Measurements from ENCODE around the gene KCNT2. TPM values are rescaled to one million over a fixed set of nuclear protein-coding genes. Genes with fewer than 3 reads are reported as not detected.

The KCNT2 gene
- total and polyA plus RNA-seq, 2 of the 8 experiments (the other 6 are each of a cell fraction or from before 2014, with no cell fraction given), result 2.3 to 10.2 TPM

DNA sequence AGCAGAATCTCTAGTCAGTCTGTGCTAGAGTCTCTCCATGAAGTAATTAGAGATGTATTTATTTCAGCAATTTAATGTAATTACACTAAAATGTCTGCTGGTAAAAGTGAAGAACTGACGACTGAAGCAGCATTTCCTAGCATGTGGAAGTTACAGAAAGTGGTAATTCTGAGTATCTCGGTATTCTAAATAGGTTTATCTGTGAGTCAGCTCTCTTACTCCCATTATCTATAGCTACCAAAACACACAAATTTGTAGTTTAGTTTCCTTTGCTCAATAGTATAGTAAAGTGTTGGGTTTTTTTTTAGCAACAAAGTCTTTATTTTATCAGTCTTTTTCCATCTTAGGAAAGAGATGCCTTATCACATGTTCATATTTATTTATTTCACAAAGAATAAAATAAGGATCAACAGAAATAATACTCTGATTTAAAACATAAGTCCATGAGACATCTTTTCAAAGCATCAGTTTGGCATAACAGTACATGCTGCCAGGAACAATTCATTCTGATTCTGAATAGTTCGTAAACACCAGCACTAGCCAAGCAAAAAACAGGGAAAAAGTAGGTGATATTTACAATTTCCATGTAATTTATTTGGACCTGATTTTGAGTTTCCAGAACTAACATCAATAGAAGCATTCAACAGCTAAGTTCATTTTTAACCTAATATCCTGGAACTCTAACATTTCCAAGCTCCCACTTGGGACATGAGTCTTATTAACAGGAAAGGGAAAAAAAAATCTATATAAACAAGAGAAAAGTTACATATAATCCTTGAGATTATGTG is 76.3 kb downstream of the KCNT2 start (continued):
- TF ChIP-seq, protein P1, sequence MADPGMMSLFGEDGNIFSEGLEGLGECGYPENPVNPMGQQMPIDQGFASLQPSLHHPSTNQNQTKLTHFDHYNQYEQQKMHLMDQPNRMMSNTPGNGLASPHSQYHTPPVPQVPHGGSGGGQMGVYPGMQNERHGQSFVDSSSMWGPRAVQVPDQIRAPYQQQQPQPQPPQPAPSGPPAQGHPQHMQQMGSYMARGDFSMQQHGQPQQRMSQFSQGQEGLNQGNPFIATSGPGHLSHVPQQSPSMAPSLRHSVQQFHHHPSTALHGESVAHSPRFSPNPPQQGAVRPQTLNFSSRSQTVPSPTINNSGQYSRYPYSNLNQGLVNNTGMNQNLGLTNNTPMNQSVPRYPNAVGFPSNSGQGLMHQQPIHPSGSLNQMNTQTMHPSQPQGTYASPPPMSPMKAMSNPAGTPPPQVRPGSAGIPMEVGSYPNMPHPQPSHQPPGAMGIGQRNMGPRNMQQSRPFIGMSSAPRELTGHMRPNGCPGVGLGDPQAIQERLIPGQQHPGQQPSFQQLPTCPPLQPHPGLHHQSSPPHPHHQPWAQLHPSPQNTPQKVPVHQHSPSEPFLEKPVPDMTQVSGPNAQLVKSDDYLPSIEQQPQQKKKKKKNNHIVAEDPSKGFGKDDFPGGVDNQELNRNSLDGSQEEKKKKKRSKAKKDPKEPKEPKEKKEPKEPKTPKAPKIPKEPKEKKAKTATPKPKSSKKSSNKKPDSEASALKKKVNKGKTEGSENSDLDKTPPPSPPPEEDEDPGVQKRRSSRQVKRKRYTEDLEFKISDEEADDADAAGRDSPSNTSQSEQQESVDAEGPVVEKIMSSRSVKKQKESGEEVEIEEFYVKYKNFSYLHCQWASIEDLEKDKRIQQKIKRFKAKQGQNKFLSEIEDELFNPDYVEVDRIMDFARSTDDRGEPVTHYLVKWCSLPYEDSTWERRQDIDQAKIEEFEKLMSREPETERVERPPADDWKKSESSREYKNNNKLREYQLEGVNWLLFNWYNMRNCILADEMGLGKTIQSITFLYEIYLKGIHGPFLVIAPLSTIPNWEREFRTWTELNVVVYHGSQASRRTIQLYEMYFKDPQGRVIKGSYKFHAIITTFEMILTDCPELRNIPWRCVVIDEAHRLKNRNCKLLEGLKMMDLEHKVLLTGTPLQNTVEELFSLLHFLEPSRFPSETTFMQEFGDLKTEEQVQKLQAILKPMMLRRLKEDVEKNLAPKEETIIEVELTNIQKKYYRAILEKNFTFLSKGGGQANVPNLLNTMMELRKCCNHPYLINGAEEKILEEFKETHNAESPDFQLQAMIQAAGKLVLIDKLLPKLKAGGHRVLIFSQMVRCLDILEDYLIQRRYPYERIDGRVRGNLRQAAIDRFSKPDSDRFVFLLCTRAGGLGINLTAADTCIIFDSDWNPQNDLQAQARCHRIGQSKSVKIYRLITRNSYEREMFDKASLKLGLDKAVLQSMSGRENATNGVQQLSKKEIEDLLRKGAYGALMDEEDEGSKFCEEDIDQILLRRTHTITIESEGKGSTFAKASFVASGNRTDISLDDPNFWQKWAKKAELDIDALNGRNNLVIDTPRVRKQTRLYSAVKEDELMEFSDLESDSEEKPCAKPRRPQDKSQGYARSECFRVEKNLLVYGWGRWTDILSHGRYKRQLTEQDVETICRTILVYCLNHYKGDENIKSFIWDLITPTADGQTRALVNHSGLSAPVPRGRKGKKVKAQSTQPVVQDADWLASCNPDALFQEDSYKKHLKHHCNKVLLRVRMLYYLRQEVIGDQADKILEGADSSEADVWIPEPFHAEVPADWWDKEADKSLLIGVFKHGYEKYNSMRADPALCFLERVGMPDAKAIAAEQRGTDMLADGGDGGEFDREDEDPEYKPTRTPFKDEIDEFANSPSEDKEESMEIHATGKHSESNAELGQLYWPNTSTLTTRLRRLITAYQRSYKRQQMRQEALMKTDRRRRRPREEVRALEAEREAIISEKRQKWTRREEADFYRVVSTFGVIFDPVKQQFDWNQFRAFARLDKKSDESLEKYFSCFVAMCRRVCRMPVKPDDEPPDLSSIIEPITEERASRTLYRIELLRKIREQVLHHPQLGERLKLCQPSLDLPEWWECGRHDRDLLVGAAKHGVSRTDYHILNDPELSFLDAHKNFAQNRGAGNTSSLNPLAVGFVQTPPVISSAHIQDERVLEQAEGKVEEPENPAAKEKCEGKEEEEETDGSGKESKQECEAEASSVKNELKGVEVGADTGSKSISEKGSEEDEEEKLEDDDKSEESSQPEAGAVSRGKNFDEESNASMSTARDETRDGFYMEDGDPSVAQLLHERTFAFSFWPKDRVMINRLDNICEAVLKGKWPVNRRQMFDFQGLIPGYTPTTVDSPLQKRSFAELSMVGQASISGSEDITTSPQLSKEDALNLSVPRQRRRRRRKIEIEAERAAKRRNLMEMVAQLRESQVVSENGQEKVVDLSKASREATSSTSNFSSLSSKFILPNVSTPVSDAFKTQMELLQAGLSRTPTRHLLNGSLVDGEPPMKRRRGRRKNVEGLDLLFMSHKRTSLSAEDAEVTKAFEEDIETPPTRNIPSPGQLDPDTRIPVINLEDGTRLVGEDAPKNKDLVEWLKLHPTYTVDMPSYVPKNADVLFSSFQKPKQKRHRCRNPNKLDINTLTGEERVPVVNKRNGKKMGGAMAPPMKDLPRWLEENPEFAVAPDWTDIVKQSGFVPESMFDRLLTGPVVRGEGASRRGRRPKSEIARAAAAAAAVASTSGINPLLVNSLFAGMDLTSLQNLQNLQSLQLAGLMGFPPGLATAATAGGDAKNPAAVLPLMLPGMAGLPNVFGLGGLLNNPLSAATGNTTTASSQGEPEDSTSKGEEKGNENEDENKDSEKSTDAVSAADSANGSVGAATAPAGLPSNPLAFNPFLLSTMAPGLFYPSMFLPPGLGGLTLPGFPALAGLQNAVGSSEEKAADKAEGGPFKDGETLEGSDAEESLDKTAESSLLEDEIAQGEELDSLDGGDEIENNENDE (IDR thresholded peaks at IDR 0.05; ENCODE audit: insufficient replicate concordance, low read length), result no peak
- no peak for TF ChIP-seq RXRA (IDR thresholded peaks at IDR 0.05; ENCODE audit: insufficient read depth, low read depth, low read length)
- no peak for TF ChIP-seq SIX5 (IDR thresholded peaks at IDR 0.05; ENCODE audit: low read depth, low read length)
- no peak for TF ChIP-seq HDAC2 (IDR thresholded peaks at IDR 0.05; ENCODE audit: borderline replicate concordance in 1 of 2, low read depth in 2 of 2, low read length in 2 of 2)
- no peak for TF ChIP-seq RNF2 (IDR thresholded peaks at IDR 0.05; ENCODE audit: borderline replicate concordance, low read depth, low read length, missing control alignments, poor library complexity, severe bottlenecking)
- TF ChIP-seq TAF1 (IDR thresholded peaks at IDR 0.05; ENCODE audit: low read depth, low read length), result no peak
- TF ChIP-seq, protein P2, sequence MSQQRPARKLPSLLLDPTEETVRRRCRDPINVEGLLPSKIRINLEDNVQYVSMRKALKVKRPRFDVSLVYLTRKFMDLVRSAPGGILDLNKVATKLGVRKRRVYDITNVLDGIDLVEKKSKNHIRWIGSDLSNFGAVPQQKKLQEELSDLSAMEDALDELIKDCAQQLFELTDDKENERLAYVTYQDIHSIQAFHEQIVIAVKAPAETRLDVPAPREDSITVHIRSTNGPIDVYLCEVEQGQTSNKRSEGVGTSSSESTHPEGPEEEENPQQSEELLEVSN (IDR thresholded peaks at IDR 0.05), result no peak

All from H1 (cell line).